ENCODE data around the gene CLCNKA.
"Not testable (repeated sequence)": the region's sequence is repeated elsewhere in the genome, so short reads cannot be mapped to it uniquely, and the experiment has no call there.

Gene CLCNKA

DNA sequence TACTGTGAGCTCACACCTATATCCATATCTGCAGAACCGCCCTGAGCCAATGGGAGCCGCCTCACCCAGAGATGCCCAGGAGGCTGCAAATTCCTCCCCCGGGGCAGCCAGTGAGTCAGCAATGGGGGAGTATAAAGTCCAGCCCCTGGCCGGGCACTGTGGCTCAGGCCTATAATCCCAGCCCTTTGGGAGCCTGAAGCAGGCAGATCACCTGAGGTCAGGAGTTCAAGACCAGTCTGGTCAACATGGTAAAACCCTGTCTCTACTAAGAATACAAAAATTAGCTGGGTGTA is 16.7 kb downstream of the CLCNKA start:
- DNase-seq (ENCODE audit: extremely low read depth, insufficient read length) = no peak
- Histone ChIP-seq H3K27me3 (replicated peaks; ENCODE audit: control insufficient read depth, insufficient read depth, low read length) (peaks cover 3% of the 10 kb centered on the region), H3K4me3 (replicated peaks; ENCODE audit: low read depth, low read length) (no peak overlapping the region), H3K36me3 (ENCODE audit: control insufficient read depth, insufficient read depth, low read length) (no peaks in the 10 kb centered on the region)
- TF ChIP-seq, protein P1, sequence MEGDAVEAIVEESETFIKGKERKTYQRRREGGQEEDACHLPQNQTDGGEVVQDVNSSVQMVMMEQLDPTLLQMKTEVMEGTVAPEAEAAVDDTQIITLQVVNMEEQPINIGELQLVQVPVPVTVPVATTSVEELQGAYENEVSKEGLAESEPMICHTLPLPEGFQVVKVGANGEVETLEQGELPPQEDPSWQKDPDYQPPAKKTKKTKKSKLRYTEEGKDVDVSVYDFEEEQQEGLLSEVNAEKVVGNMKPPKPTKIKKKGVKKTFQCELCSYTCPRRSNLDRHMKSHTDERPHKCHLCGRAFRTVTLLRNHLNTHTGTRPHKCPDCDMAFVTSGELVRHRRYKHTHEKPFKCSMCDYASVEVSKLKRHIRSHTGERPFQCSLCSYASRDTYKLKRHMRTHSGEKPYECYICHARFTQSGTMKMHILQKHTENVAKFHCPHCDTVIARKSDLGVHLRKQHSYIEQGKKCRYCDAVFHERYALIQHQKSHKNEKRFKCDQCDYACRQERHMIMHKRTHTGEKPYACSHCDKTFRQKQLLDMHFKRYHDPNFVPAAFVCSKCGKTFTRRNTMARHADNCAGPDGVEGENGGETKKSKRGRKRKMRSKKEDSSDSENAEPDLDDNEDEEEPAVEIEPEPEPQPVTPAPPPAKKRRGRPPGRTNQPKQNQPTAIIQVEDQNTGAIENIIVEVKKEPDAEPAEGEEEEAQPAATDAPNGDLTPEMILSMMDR (IDR thresholded peaks at IDR 0.05; ENCODE audit: insufficient read depth, low read length, poor library complexity, severe bottlenecking) = no peak

DNA sequence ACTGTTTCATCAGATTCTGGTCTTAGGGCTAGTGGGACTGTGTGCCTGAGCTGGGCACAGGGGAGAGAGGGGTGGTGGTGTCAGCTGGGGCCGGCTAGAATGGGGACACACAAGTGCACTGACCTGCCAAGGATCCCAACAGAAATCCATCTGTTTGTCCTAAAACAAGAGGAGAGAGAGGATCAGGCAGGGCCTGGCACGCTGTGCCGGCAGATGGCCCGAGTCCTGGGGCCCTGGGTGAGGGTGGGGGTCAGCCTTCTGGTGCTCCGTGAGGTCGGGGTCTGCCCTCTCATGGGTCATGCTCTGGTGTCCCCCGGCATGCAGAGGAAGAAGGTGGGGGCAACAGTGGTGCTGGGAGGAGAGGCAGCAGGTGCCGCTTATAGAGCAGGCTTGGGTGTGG is 18.0 kb downstream of the CLCNKA start:
- H3K27me3 ChIP-seq (replicated peaks; ENCODE audit: control insufficient read depth, insufficient read depth, low read length); H3K4me3 ChIP-seq (replicated peaks; ENCODE audit: low read depth, low read length); DNase-seq (ENCODE audit: extremely low read depth, insufficient read length); H3K36me3 ChIP-seq (ENCODE audit: control insufficient read depth, insufficient read depth, low read length): not testable (repeated sequence)

DNA sequence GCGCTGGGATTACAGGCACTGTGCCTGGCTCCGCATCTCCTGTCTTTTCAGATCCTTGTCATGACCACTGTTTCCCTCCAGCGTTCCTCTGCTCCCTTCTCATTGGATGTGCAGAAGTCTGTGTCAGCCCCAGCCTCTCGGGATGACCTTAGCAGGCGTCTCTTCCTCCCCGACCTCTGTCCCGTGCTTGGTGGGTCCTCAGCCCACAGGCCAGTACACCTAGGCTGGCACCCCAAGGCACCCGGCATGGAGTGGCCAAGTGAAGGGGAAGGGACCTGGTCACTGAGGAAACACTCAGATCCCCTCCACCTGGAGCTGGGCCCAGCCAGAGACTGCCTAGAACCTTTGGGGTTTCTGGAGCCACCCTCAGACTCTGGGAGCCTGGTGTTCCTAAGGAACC is 19.4 kb downstream of the CLCNKA start:
- TF ChIP-seq, protein P1 (IDR thresholded peaks at IDR 0.05; ENCODE audit: insufficient read depth, low read length, poor library complexity, severe bottlenecking) = no peak
- H3K4me3 ChIP-seq (replicated peaks; ENCODE audit: low read depth, low read length) = no peak overlapping the region
- no peak for DNase-seq (ENCODE audit: extremely low read depth, insufficient read length)

GRCh38 chr1:16042096-16042495 is 20.3 kb downstream of the CLCNKA start:
- no peak overlapping the region for H3K4me3 ChIP-seq (replicated peaks; ENCODE audit: low read depth, low read length)
- H3K27me3 ChIP-seq (replicated peaks; ENCODE audit: control insufficient read depth, insufficient read depth, low read length) = peaks cover 3% of the 10 kb centered on the region
- DNase-seq (ENCODE audit: extremely low read depth, insufficient read length) = no peak
- H3K36me3 ChIP-seq (ENCODE audit: control insufficient read depth, insufficient read depth, low read length) = no peaks in the 10 kb centered on the region
- TF ChIP-seq, protein P1 (IDR thresholded peaks at IDR 0.05; ENCODE audit: insufficient read depth, low read length, poor library complexity, severe bottlenecking) = peak; percentile 33

More for the DNA sequence above, 19.4 kb downstream of the CLCNKA start:
- Histone ChIP-seq H3K27me3 (replicated peaks; ENCODE audit: control insufficient read depth, insufficient read depth, low read length) (peaks cover 3% of the 10 kb centered on the region), H3K36me3 (ENCODE audit: control insufficient read depth, insufficient read depth, low read length) (no peaks in the 10 kb centered on the region)

GRCh38 chr1:16042654-16043053 is 20.8 kb downstream of the CLCNKA start:
- not testable (repeated sequence) for H3K36me3 ChIP-seq (ENCODE audit: control insufficient read depth, insufficient read depth, low read length); H3K4me3 ChIP-seq (replicated peaks; ENCODE audit: low read depth, low read length); H3K27me3 ChIP-seq (replicated peaks; ENCODE audit: control insufficient read depth, insufficient read depth, low read length); DNase-seq (ENCODE audit: extremely low read depth, insufficient read length)

GRCh38 chr1:16043521-16043920 is 21.7 kb downstream of the CLCNKA start, which contains the start of gene CLCNKB:
TSS of gene CLCNKB (plus strand) at chr1:16043782. CDS start at chr1:16044493, 711 bp downstream.
- Histone ChIP-seq H3K4me3 (replicated peaks; ENCODE audit: low read depth, low read length) (no peak within 1 kb of the TSS), H3K36me3 (ENCODE audit: control insufficient read depth, insufficient read depth, low read length) (no peaks in the 10 kb centered on the region), H3K27me3 (replicated peaks; ENCODE audit: control insufficient read depth, insufficient read depth, low read length) (peaks cover 3% of the 10 kb centered on the region)
- TF ChIP-seq, protein P1 (IDR thresholded peaks at IDR 0.05; ENCODE audit: insufficient read depth, low read length, poor library complexity, severe bottlenecking) = no peak
- DNase-seq (ENCODE audit: extremely low read depth, insufficient read length) = no peak

DNA sequence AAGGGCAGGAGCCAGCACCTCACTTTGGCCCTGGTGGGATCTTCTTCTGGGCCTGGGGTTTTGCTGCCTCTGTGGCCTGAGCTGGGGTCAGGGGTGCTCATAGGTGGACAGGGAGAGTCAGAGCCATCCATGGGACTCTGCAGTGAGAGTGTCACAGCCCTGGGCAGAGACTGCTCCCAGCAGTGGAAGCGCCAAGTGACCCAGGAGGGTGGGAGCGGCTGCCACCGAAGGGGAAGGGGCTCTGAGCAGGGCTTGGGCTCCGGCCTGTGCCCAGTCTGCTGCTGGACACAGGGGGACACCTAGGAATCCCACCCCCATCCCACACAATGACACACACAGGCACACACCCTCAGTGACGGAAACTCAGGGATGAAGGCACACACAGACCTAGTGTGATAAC is 22.1 kb downstream of the CLCNKA start:
- H3K4me3 ChIP-seq (replicated peaks; ENCODE audit: low read depth, low read length) = no peak overlapping the region
- H3K27me3 ChIP-seq (replicated peaks; ENCODE audit: control insufficient read depth, insufficient read depth, low read length) = peaks cover 3% of the 10 kb centered on the region
- no peaks in the 10 kb centered on the region for H3K36me3 ChIP-seq (ENCODE audit: control insufficient read depth, insufficient read depth, low read length)
- TF ChIP-seq, protein P1 (IDR thresholded peaks at IDR 0.05; ENCODE audit: insufficient read depth, low read length, poor library complexity, severe bottlenecking) = no peak
- no peak for DNase-seq (ENCODE audit: extremely low read depth, insufficient read length)

Data from GM06990 (cell line).